Frontal cortex (tissue), 4 donors: ENCODE results near the gene NGF. TPM values are rescaled to one million over a fixed set of nuclear protein-coding genes. Genes with fewer than 3 reads are reported as not detected.
"Not testable (repeated sequence)": the region's sequence is repeated elsewhere in the genome, so short reads cannot be mapped to it uniquely, and the experiment has no call there.

ENCODE experiments used
- DNase-seq, 2 donors: peaks; one replicate each; pipeline ENCODE4 v3.0.0; 2012; ENCODE audit warnings: low spot score in 2 of 2
- FAIRE-seq: peaks from 2 replicates; lab custom pipeline; 2012; peaks lifted over from hg19 to GRCh38; lab: Jason Lieb, UNC
- total RNA-seq: library from RNA; depleted of rRNA; stranded (reverse); fragments of >200 nt; gene quantifications from one replicate; pipeline ENCODE4 v1.2.3, GENCODE V29; 2014
- donor health status: control.
- donor health status: control.
- donor health status: control.

The NGF gene
- total RNA-seq, 1 donor from 2014 or later, result 0.82 TPM

GRCh38 chr1:115312742-115313141 is 25.3 kb downstream of the NGF start:
- FAIRE-seq (no peak), DNase-seq (no peak)

GRCh38 chr1:115311474-115311989 is 26.5 kb downstream of the NGF start:
- no peak for FAIRE-seq
- DNase-seq, result no peak

- FAIRE-seq, result no peak
- DNase-seq, result no peak
Measured at GRCh38 chr1:115310581-115311473, 27.2 kb downstream of the NGF start.

GRCh38 chr1:115309504-115309903 is 28.5 kb downstream of the NGF start:
- FAIRE-seq, result not testable (repeated sequence)

GRCh38 chr1:115308969-115309368 is 29.1 kb downstream of the NGF start:
- FAIRE-seq (no peak), DNase-seq (no peak)

More at GRCh38 chr1:115309504-115309903, 28.5 kb downstream of the NGF start:
- not testable (repeated sequence) for DNase-seq

- no peak for DNase-seq
- no peak for FAIRE-seq
Measured at GRCh38 chr1:115307661-115308060, 30.4 kb downstream of the NGF start.

- no peak for DNase-seq
- no peak for FAIRE-seq
Measured at GRCh38 chr1:115306146-115306545, 31.9 kb downstream of the NGF start.

- no peak for FAIRE-seq
Measured at GRCh38 chr1:115303364-115303763, 34.7 kb downstream of the NGF start.

GRCh38 chr1:115302390-115302961 is 35.6 kb downstream of the NGF start:
- no peak for FAIRE-seq
- no peak for DNase-seq

More at GRCh38 chr1:115303364-115303763, 34.7 kb downstream of the NGF start:
- DNase-seq, result no peak

GRCh38 chr1:115301438-115302020 is 36.5 kb downstream of the NGF start:
- DNase-seq (no peak), FAIRE-seq (no peak)

- no peak for FAIRE-seq
- DNase-seq, result no peak
Measured at GRCh38 chr1:115300087-115300876, 37.8 kb downstream of the NGF start.

GRCh38 chr1:115299266-115299665 is 38.8 kb downstream of the NGF start:
- FAIRE-seq, result no peak
- DNase-seq, result no peak

- FAIRE-seq (no peak), DNase-seq (no peak)
Measured at GRCh38 chr1:115296981-115297380, 41.1 kb downstream of the NGF start.

- FAIRE-seq, result no peak
- no peak for DNase-seq
Measured at GRCh38 chr1:115295904-115296696, 41.9 kb downstream of the NGF start.

- no peak for FAIRE-seq
- no peak for DNase-seq
Measured at GRCh38 chr1:115293899-115294298, 44.1 kb downstream of the NGF start.

- DNase-seq, result no peak
- no peak for FAIRE-seq
Measured at GRCh38 chr1:115293006-115293405, 45.0 kb downstream of the NGF start.

- DNase-seq (no peak), FAIRE-seq (no peak)
Measured at GRCh38 chr1:115291741-115292140, 46.3 kb downstream of the NGF start.

- no peak for FAIRE-seq
- DNase-seq, result no peak
Measured at GRCh38 chr1:115289940-115290339, 48.1 kb downstream of the NGF start.

GRCh38 chr1:115288591-115289198 is 49.4 kb downstream of the NGF start:
- DNase-seq, result no peak
- FAIRE-seq, result no peak
